ENCODE data around the gene FAM184A.

FAM184A gene

DNA sequence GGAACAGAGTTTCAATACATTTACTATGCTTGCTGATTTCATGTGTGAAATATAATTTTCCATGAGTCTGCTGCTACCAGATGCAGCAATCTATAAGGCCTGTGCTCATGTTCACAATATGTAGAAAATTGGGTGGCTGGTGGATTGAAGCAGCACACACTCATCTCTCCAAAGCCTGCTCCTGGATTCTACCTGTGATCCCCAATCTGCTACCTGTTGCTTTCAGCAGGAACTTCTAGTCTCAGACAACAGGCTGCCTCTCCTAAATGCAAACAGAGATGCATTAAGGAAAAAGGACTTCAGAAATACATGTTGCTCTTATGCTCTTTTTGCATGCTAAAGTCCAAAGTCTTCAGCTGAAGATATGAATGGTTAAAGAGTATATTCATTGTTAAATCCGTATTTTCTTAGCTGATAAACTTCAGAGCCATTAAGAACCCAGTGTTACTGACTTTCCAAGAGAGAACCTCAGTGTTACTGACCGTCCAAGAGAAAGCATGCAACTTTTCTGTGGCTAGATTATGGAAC is 112.6 kb downstream of the FAM184A start:
- TF ChIP-seq, protein P1, sequence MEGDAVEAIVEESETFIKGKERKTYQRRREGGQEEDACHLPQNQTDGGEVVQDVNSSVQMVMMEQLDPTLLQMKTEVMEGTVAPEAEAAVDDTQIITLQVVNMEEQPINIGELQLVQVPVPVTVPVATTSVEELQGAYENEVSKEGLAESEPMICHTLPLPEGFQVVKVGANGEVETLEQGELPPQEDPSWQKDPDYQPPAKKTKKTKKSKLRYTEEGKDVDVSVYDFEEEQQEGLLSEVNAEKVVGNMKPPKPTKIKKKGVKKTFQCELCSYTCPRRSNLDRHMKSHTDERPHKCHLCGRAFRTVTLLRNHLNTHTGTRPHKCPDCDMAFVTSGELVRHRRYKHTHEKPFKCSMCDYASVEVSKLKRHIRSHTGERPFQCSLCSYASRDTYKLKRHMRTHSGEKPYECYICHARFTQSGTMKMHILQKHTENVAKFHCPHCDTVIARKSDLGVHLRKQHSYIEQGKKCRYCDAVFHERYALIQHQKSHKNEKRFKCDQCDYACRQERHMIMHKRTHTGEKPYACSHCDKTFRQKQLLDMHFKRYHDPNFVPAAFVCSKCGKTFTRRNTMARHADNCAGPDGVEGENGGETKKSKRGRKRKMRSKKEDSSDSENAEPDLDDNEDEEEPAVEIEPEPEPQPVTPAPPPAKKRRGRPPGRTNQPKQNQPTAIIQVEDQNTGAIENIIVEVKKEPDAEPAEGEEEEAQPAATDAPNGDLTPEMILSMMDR (IDR thresholded peaks at IDR 0.05; ENCODE audit: extremely low read depth, insufficient read depth, missing control alignments): no peak
- in situ Hi-C loops (cut with MboI; ENCODE audit: low pct_unique_long_range_greater_than_20kb, low sequenced_read_pairs, unreplicated experiment): loop anchor here (10.0 kb wide), 1 partner anchor 149 kb away; no protein-coding TSS in a partner anchor
- DNase-seq (ENCODE audit: low spot score): no peak

DNA sequence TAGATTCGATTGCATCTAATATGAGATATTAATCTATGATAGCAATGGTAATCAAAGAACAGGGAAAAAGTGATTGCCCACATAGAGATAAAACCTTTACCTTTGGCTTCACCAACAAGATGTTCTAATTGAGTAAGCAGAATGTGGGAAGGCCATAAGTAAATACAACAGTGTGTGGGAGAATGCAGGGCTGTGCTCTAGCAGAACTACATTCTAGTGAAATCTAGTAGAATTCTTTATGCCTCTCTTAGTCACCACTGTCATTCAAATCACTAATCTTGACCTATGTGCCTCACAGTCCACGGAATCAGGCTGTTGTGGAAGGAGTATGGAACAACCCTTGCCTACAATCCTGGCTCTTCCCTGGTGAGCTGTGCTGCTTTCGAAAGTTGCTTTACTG is 113.1 kb downstream of the FAM184A start:
- TF ChIP-seq, protein P1 (IDR thresholded peaks at IDR 0.05; ENCODE audit: extremely low read depth, insufficient read depth, missing control alignments): no peak
- in situ Hi-C loops (cut with MboI; ENCODE audit: low pct_unique_long_range_greater_than_20kb, low sequenced_read_pairs, unreplicated experiment): loop anchor here (10.0 kb wide), 1 partner anchor 149 kb away; no protein-coding TSS in a partner anchor
- DNase-seq (ENCODE audit: low spot score): no peak

DNA sequence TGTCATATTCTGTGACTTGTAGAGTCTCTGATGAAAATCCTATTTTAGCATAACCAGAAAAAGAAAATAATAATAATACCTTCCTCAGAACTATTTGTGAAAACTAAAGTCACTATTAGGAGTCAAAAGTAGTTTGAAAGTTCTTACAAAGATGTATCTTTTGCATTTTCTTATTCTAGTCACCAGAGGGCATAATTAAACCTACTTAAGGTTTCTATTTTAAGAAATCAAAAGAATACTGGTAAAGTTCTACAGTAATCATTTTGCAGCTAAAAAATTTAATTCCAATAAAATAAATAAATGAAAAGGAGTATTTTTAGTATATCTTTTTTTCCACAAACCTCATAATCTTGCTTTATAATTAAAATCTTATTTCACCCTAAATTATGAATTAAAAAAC is 115.5 kb downstream of the FAM184A start:
- TF ChIP-seq, protein P1 (IDR thresholded peaks at IDR 0.05; ENCODE audit: extremely low read depth, insufficient read depth, missing control alignments): no peak
- DNase-seq (ENCODE audit: low spot score): no peak
- in situ Hi-C loops (cut with MboI; ENCODE audit: low pct_unique_long_range_greater_than_20kb, low sequenced_read_pairs, unreplicated experiment): loop anchor here (10.0 kb wide), 1 partner anchor 152 kb away; no protein-coding TSS in a partner anchor

DNA sequence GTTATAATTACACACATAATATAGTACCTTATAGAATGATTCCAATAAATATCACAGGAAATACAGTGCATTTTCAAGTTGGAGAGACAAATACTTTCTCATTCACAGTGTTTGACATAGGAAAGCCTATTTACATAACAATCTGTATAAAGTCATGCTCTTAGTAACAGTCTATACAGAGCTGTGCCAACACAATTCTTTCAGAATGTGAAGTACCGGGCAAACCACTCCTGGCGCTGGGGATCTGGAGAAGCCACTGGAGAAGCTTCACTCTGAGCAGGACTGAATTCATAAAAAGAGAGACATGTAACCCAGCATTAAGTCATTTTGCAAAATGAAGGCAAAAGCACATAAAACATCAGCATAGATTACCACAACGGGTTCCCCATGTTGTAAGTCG is 118.6 kb downstream of the FAM184A start:
- in situ Hi-C loops (cut with MboI; ENCODE audit: low pct_unique_long_range_greater_than_20kb, low sequenced_read_pairs, unreplicated experiment): loop anchor here (10.0 kb wide), 1 partner anchor 155 kb away; no protein-coding TSS in a partner anchor
- no peak for DNase-seq (ENCODE audit: low spot score)
- TF ChIP-seq, protein P1 (IDR thresholded peaks at IDR 0.05; ENCODE audit: extremely low read depth, insufficient read depth, missing control alignments): no peak

DNA sequence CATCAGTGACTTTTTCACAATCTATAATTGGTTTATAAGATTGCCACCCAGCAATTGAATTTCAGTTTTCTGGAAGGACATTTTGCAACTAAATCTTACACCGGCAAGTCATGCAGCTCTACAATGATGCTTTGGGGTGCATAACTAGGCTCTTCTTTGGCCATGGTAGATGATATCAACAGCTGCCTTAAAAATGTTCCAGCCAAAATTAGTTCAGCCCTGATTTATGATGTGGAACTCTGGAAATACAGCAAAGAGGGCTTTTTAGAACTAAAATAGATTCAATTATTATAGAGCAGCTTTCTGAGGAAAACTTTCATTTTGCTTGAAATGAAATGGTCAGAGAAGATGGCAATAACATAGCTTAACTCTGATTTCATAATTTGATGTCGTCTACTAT is 125.1 kb downstream of the FAM184A start:
- in situ Hi-C loops (cut with MboI; ENCODE audit: low pct_unique_long_range_greater_than_20kb, low sequenced_read_pairs, unreplicated experiment): no loop called here
- DNase-seq (ENCODE audit: low spot score): no peak
- TF ChIP-seq, protein P1 (IDR thresholded peaks at IDR 0.05; ENCODE audit: extremely low read depth, insufficient read depth, missing control alignments): no peak

DNA sequence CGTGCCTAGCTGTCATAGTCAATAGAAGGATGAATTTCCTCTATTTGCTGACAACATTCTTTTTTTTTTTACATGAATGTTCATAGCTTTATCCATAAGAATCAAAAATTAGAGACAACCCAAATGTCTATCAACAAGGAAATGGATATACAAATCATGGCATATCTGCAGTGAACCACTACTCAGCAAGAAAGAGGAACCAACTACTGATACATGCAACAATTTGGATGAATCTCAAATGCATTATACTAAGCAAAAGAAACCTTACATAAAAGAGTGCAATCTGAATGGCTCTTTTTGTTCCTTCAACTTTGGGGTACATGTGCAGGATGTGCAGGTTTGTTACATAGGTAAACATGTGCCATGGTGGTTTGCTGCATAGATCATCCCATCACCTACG is 125.8 kb downstream of the FAM184A start:
- TF ChIP-seq, protein P1 (IDR thresholded peaks at IDR 0.05; ENCODE audit: extremely low read depth, insufficient read depth, missing control alignments): no peak
- DNase-seq (ENCODE audit: low spot score): no peak
- in situ Hi-C loops (cut with MboI; ENCODE audit: low pct_unique_long_range_greater_than_20kb, low sequenced_read_pairs, unreplicated experiment): no loop called here

Measured in GM13977 (cell line).